Measurements from ENCODE around the gene EML3.

EML3 gene

GRCh38 chr11:62553080-62553838 is 59.3 kb downstream of the EML3 start:
- Histone ChIP-seq H3K4me1 (peaks cover 21% of the 10 kb centered on the region), H3K27me3 (ENCODE audit: low read depth) (no peaks in the 10 kb centered on the region), H3K36me3 (replicated peaks) (peaks cover 23% of the 10 kb centered on the region), H3K9me3 (no peaks in the 10 kb centered on the region), H3K4me3 (no peak overlapping the region)
- in situ Hi-C loops (cut with MboI; ENCODE audit: low sequenced_read_pairs) = no loop called here
- DNase-seq (ENCODE audit: low spot score in 2 of 2) = peak in 1 of 2 experiments; percentile 67

- DNase-seq (ENCODE audit: low spot score in 2 of 2) = peak in 1 of 2 experiments; percentile 72
- no peaks in the 10 kb centered on the region for H3K9me3 ChIP-seq
- in situ Hi-C loops (cut with MboI; ENCODE audit: low sequenced_read_pairs) = no loop called here
- H3K27me3 ChIP-seq (ENCODE audit: low read depth) = no peaks in the 10 kb centered on the region
- peaks cover 16% of the 10 kb centered on the region for H3K36me3 ChIP-seq (replicated peaks)
- H3K4me3 ChIP-seq = no peak overlapping the region
- peaks cover 21% of the 10 kb centered on the region for H3K4me1 ChIP-seq
Measured at GRCh38 chr11:62552485-62553079, 60.0 kb downstream of the EML3 start.

All from HAP-1 (cell line).